NCI-H1436 (cell line): ENCODE results near the gene TANGO6.
"Not testable (repeated sequence)": the region's sequence is repeated elsewhere in the genome, so short reads cannot be mapped to it uniquely, and the experiment has no call there.

Source experiments
- DNase-seq: peaks from one replicate; lab custom pipeline; 2025; lab: John Stamatoyannopoulos, UW

The TANGO6 gene

DNA sequence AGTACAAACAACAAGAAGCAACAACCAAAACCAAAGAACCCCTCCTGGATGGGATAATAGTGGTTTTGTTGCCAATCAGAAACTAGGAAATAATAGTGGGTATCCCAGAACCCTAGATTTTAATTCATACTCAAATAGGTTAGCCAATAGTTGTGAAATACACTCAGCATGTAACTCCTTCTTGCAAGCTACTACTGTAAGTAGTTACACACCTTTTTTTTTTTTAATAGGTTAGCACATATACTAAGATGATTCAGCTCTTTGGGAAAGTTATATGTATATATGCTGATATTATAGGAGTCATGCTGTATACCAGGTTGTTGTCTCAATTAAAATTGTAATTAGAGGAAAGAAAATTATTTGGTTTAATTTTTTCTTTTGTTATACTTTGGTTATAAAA is 169.6 kb downstream of the TANGO6 start:
- no peak for DNase-seq

DNA sequence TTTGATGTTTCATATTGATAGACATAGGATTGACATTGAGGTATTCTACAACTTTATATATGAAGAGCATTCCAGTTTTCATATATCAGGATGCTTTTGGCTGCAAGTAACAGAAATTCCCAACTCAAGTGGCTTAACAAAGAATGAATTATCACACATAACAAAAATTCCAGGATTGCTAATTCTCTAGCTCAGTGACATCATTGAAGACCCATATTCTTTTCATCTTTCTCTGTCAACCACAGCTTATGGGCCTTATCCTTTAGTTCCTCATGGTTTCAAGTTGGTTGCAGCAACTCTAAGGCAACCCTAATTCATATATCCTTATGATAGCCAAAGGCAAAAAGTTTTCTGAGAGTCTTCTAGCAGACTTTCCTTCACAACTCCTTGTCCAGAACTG is 170.7 kb downstream of the TANGO6 start:
- DNase-seq, result no peak

DNA sequence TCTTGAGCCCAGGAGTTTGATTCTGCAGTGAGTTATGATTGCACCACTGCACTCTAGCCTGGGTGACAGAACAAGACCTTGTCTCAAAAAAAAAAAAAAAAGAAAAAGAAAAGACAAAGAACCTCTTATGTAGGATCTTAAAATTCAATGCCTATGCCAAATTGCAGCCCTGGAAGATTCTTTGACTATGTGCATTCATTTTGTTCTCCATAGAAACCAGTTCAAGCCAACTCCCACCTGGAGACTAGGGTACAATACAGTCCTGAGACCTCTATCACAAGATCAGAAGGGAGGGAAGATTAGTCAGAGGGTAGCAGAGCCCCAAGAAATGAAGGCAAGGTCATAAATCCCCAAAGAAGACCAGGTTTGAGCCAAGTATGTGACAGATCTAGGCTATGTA is 171.5 kb downstream of the TANGO6 start:
- no peak for DNase-seq

DNA sequence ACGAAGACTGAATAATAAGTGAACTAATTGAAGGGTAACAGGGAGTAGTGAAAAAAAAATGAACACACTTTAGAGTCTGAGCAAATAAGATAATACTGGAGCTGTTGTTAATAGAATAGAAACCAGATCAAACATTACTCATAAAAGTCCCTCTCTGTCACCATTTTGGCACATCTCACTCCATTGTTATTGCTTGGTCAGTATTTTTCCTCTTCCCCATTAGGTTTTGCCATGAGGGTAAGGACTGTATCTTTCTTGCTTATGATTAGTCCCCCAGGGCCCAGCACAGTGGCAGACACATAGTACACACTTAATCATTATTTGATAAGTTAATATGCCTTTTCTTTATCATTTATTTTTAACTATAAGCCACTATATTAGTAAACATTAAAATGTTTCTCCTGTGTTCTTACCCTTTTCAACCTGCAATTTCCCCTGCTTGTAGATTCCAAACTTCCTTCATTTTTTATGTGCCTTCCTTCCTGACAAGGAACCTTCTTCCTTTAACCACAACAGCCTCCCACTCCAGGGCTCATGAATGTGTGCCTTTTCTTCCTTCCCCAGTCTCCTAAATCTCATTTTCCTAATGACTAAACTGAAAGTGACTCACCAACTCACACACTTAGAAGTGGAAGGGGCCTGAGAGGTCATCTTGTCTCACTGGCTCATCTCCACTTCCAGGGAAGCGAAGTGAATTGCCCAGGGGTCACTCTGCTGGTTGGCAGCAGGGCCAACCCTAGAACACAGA is 173.9 kb downstream of the TANGO6 start:
- DNase-seq, result no peak

DNA sequence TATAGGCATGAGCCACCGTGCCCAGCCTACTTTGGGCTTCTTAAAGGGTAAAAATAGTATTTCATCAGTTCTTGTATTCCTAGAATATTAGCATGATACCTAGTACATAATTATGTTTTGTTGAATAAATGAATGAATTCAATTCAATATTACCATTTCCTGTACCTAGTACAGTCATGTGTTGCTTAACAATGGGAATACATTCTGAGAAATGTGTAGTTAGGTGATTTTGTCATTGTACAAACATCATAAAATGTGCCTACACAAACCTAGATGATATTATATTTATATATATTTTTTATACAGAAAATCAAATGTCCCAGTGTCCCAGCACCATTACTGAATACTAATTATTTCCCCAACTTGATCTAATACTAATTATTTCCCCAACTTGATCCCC is 176.5 kb downstream of the TANGO6 start:
- no peak for DNase-seq

DNA sequence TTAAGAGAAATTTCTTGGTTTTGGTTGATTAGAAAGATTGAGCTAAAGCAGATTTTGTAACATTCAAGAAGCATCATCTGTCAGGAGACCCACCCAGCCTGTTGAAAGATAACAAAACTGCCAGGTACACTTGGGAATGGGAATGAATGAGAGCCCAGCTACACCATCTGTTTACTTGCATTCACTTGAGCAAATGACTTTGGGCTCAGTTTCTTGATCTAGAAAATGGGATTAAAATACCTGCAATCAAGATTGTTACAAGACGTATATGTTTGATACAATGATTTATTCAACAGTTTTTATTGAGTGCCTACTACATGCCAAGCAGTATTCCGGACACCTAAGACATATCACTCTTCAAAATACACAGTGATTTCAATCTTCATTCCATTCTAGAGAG is 185.8 kb downstream of the TANGO6 start:
- no peak for DNase-seq

DNA sequence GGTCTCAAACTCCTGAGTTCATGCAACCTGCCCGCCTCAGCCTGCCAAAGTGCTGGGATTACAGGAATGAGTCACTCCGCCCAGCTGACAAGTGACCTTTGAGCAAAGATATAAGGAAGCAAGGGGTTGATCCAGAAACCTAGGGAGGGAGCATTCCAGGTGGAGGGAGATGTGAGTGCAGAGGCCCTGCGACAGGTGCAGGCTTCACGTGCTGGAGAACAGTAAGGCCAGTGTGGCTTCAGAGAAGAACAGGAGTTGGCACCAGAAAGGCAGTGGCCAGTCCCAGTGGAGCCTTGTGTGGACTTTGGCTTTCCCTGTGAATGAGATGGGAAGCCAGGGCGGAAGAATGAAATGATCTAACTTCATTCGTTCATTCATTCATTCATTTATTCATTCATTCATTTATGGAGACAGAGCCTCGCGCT is 188.6 kb downstream of the TANGO6 start:
- DNase-seq, result no peak

DNA sequence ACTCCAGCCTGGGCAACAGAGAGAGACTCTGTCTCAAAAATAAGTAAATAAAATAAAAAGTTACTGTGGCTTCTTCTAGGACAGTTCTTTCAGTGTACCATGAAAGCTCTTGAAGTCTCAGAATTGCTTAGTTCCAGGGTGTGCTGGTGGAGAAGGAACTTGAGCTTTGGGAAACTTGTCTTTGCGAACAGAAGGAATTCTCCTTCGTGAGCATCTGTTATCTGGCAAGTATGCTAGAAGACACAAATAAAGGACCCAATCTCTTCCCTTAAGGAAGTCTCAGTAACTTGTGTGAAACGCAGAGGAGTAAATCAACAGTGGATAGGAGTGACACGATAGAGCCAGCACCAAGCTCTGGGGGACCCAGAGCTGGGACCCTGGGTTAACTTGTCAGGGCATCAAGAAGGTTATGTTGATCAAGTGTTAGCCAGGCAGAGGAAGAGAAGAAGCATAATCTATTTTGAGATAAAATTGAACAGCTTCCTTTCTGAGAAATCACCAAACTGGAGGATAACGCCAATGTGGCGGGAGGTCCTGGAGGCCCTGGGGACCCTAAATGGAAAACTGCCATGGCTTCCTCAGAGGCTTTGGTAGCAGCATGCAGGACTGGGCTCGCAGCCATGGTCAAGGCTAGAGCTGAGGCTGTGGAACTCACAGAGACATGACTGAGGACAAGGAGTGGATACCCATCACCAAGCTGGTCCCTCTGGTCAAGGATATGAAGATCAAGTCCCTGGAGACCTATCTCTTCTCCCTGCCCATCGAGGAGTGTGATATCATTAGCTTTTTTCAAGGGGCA is 190.0 kb downstream of the TANGO6 start:
- no peak for DNase-seq

DNA sequence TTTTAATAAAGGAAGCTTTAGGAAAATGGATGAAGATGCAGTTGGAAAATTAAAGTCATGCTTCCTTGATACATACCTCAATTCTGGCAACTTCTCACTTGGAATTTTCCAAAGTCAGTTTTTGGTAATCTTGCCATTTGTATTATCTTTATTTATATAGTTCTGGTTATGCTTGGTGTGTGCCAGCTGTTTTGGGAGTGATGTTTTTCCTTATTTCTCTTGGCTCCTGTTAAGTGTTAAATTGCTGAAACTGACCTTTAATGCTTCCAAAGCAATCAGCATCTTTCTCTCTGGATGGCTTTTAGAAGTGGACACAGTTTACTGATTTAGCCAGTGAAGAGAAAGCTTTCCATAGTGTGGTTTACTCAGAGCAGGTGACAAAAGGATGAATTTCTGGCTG is 192.0 kb downstream of the TANGO6 start:
- no peak for DNase-seq

DNA sequence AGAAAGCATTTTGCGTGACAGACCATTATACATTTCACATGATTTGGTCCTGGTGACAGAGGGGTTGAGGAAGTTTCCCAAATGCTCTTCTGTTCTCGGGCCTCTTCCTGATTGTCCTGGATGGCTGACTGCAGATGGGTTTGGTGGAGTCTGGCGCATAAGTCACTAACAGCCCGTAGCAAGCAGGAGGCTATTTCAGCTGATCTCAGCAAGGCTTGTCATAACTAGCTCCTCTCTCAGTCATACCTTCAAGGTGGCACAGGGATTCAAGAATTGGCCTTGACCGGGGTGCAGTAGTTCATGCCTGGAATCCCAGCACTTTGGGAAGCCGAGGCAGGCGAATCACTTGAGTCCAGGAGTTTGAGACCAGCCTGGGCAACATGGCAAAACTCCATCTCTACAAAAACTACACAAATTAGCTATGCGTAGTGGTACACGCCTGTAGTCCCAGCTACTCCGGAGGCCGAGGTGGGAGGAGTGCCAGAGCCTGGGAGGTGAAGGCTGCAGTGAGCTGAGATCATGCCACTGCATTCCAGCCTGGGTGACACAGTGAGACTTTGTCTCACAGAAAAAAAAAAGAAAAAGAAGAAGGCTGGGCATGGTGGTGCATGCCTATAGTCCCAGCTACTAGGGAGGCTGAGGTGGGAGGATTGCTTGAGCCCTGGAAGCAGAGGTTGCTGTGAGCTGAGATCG is 193.2 kb downstream of the TANGO6 start:
- no peak for DNase-seq

DNA sequence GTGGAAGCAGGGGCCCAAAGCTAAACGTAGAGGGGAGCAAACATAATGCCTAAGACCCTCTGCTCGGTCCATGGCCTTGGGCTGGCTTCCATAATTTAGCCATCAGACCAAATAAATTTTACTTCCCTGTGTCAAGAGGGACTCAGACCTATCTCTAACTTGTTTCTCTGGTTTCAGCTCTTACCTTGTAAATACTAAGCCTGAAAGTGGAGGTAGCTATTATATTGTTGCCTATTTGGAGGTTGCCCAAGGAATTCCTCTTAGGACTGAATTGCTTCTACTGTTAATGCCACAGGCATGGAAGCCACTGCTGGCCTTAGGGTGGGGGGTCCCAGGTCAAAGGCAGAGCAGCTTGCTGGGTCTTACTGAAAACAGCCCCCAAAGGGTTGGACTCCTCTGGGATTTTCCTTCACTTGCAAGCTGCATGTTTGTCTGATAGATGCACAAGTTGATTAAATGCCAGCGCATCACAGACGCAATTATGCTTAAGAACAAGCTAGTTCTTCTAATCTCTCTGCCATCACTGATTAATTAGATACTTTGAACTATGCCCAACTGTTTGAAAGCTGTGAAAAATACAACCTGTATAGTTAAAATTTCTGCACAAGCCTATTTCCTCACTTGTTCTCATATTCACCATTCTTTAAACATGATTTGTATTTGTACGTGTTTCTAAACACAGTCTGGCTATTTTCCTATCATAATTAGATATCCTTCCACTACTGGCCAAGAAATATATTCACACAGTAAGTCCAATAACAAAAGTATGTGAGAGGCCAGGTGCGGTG is 194.2 kb downstream of the TANGO6 start:
- DNase-seq, result no peak

DNA sequence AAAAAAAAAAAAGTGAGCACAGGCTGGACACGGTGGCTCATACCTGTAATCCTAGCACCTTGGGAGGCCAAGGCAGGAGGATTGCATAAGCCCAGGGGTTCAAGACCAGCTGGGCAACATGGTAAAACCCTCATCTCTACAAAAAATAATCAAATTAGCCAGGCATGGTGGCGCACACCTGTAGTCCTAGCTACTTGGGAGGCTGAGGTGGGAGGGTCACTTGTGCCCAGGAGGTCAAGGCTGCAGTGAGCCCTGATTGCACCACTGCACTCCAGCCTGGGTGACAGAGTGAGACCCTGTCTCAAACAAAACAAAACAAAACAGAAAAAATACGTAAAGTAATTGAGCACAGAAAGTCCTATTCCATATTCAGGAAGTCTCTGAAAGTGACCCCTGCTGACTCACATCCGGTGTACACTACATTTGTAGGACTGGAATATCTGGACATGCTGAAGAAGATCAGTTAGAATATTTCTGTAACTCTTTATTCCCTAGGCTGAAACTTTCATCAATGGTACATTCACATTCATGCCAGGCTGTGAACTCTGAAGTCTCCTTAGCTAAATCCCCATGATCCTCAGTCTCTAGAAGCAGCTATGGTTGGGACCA is 196.1 kb downstream of the TANGO6 start:
- no peak for DNase-seq

DNA sequence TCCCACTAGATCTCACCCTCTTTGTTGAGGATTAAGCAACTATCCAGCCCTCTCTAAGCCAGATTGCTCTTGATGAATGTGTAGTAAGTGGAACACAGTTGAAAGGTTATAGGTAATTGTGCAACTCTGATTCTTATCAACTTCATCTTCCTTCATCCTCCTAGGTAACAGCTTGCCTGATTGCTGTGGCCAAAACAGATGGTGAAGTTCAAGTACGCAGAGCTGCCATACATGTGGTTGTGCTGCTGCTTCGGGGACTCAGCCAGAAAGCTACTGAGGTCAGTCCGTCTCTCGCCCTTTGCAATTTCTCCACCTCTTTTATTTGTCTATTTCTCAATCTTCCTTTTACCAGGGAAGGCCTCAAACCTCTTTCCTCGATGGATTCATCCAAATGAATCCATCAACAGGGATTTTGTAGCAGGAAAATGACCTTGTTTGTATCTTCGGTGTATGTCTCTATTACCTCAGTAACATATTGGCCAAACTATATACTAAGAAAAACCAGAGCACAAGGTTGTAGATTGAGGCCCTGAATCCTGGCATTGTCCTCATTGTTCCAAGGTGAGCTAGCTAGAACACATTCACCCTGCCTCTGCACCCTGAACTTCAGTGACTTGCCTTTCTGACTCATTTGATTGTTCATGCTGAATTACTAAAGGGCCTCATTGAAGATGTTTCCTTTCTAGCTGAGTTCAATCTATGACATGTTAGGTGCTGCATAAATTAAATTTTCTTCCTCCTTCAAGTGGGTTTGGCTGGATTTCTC is 197.0 kb downstream of the TANGO6 start:
- no peak for DNase-seq

DNA sequence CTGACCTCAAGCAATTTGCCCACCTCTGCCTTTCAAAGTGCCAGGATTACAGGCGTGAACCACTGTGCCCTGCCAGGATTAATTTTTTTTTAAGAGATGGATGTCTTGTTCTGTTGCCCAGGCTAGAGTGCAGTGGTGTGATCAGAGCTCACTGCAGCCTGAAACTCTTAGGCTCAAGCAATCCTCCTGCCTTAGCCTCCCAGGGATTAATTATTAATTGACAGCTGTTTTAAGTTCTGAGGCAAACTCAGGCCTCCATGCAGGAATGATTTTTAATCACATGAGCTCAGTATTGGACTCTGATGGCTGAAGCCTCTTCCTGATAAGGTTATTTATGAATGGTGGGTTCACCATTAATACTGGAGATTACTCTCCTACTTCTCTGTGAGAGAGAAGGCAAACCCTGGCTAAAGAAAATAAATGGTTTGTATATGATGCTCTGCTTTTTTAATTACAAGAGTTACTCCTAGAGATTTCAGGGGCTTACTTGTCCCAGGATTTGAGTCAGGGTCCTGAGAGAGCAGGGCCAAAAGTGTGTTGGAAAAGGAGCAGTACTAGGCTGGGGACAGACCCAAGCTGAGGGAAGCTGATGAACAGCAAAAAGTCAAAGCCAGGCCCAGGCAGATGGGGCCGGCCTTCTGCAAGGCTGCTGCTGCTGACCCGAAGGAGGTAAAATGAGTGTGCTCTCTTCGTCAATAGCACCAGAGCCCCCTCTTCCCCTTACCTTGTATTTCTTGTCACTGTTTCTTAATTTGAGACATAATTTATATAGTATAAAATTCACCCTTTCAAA is 205.2 kb downstream of the TANGO6 start:
- no peak for DNase-seq

DNA sequence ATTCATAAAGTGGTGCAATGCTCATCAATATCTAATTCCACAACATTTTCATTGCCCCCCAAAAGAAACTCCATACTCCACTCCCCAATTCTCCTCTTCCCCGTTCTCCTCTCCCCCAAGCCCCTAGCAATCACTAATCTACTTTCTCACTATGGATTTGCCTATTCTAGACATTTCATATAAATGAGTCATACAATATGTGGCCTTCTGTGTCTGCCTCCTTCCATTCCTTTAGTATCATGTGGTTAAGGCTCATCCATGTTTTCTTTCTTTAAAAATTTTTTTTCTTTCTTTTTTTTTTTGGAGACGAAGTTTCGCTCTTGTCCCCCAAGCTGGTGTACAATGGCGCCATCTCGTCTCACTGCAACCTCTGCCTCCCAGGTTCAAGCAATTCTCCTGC is 205.8 kb downstream of the TANGO6 start:
- no peak for DNase-seq

DNA sequence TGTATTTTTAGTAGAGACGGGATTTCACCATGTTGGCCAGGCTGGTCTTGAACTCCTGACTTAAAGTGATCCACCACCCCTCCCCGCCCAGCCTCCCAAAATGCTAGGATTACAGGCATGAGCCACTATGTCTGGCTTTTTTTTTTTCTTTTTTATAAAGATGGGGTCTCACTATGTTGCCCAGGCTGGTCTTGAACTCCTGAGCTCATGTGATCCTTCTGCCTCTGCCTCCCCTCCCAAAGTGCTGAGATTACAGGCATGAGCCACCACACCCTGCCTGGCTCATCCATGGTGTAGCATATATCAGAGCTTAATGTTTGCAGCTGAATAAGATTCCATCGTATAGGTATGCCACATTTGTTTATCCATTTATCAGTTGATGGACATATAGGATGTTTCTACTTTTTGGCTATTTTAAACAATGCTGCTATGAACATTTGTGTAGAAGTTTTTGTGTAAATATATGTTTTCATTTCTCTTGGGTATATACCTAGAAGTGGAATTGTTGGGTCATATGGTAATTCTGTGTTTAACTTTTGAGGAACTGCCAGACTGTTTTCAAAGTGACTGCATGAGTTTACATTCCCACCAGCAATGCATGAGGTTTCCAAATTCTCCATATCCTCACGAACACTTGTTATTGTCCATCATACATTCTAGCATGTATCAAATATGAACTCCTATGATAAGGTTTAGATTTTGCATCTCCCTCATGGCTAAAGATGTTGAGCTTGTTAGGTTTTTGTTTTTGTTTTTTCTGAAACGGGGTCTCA is 206.5 kb downstream of the TANGO6 start:
- DNase-seq, result no peak

DNA sequence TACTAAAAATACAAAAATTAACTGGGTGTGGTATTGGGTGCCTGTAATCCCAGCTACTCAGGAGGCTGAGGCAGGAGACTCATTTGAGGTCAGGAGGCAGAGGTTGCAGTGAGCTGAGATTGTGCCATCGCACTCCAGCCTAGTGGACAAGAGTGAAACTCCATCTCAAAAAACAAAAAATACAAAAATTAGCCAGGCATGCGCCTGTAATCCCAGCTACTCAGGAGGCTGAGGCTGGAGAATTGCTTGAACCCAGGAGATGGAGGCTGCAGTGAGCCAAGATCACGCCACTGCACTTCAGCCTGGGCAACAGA is 208.1 kb downstream of the TANGO6 start:
- not testable (repeated sequence) for DNase-seq

DNA sequence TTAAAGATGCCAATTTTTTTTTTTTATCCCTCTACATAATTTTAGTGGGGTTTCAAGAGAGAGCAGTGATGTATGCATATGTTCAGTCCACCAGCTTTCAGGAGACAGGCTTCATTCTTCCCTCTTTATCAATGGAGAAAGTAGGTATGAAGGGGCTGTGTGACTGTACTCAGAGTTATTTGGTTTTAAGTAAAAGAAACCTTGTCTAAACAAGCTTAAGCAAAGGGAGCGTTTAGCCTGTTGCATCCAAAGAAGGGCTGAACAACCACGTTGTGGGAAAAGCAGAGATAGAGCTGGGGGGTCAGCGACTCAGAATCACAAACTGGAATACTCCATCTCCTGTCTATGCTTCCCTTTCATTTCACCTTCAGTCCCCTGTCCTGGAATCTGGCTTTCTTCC is 211.7 kb downstream of the TANGO6 start:
- no peak for DNase-seq

DNA sequence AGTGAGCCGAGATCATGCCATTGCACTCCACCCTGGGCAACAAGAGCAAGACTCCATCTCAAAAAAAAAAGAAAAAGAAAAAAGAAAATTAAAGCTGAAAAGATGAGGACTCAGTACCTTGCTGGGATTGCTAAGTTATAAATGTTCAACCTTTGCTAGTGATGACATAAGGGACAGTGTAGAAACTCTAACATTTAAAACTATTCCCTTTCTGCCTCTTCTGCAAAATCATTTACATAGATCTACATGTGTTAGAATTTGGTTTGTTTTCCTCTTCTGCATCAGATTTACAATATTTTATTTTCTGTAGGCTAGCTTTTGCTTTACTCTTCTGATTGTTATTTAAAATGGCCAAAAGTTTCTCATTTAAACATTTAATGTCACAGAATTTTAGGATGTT is 212.6 kb downstream of the TANGO6 start:
- DNase-seq, result no peak

DNA sequence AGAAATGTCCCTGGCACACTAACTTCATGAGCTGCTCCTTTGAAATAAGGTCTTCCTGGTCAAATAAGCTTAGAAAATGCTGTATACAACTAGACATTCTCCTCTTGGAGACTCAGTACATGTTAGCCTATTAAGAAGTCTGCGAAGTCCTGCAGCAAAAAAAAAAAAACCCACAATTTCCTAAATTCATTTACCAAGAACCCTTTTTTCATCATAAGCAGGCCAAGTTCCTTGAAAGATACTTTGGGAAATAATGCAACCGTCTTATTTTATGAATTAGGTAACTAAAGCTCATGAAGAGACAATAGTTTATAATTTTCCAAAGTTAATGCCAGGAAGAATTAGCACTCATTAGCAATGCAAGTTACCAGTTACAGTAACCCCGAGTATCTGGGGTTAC is 213.1 kb downstream of the TANGO6 start:
- DNase-seq, result no peak
